HG03439 (cell line): ENCODE measurements around the gene HADHA.

Source experiments
- ATAC-seq: cut with Tn5 transposase; IDR thresholded peaks from one replicate; pipeline ENCODE4 v1.9.1; 2021; ENCODE audit warnings: mild to moderate bottlenecking, moderate library complexity; ENCODE audit not compliant: unreplicated experiment

HADHA gene

DNA sequence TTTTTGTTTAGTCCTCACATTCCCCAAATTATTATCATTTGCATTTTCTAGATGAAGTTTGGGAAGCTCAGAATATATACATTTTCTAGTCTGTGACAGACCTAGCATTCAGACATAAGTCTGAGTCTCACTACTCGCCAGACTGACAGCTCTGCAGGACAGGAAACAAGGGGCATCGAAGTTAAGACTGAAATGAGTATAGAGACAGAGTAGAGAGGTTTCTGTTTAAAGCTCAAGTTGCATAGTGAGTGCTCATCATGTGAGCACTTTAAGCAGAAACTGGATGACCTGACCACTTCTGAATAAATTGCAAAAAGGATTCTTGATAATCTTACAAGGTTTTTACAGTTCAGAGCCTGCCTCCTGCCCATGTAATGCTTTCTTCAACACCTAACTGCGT lies 1.4 kb upstream of the HADHA start:
- peak; percentile 38 for ATAC-seq

DNA sequence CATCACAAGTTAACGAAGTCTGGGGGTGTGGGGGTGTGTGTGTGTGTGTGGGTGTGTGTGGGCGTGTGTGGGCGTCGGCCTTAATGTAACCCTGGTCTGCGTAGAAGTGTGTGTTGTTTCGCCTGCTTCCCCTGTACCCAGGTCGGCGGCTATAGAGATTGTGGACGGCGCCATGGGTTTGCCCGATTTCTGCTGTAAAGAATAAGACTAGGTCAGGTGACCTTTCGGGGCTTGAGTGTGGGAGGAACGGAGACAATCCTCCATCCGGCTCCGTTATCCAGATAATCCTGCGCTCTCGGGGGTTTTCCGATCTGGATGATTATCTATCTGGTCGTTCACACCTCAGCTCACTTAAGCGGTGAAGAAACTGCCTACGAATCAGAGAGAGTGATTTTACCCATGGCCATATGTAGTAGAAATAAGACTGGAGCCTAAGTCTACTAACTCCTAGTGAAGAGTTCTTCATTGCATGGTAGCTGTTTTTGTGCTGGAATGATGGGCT lies 850 bp upstream of the HADHA start:
- peak; percentile 8 for ATAC-seq

DNA sequence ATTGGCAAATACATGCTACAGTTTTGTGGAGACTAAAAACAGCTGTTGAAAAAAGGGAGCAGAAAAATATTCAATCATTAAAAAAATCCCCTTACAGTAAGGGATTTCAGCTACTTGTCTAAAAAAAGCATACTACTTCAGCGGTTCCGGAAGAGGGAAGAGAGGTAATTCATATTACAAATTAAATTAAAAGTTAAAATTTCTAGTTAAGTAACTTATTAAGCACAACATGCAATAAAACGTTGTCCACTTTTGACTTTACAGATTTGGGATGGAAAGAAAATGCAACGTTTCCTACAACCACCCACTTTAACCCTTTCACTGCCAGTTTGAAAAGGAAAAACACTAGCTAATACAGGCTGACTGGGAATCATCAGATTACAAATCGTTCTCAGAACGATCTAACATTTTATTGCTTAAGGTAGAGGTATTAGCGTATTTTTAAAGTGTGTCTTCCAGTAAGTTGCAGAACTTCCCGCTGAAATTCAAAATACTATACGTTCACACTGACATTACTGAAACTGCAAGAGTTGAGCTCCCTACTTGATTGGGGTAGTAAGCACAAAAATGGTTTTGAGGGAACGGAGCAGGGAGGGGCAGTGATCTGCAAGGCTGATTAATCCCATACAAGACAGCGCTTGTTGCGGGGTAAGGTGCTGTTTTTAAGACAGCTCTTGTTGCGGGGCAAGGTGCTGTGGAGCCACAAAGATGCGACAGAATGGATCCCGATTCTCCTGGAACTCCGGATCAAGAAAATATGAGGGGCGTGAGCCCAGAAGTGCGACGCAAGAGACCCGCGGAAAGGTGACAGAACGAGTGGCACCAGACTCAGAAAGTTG lies 743 bp downstream of the HADHA start:
- ATAC-seq: no peak

DNA sequence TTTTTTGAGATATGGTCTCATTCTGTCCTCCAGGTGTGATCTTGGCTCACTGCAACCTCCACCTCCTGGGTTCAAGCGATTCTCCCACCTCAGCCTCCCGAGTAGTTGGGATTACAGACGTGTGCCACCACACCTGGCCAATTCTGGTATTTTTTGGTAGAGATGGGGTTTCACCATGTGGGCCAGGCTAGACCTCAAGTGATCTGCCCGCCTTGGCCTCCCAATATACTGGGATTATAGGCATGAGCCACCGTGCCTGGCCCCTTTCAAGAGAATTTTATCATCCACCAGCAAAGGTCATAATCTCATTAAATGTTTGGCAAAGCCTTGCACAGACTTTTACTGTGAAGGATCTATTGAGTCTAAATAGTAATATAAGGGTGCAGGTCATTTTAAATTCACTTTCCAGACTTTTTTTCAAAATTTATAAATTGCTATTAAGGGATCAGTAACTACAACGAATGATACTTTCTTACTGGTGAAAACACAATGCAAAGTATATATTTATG lies 2.5 kb downstream of the HADHA start:
- ATAC-seq: no peak

DNA sequence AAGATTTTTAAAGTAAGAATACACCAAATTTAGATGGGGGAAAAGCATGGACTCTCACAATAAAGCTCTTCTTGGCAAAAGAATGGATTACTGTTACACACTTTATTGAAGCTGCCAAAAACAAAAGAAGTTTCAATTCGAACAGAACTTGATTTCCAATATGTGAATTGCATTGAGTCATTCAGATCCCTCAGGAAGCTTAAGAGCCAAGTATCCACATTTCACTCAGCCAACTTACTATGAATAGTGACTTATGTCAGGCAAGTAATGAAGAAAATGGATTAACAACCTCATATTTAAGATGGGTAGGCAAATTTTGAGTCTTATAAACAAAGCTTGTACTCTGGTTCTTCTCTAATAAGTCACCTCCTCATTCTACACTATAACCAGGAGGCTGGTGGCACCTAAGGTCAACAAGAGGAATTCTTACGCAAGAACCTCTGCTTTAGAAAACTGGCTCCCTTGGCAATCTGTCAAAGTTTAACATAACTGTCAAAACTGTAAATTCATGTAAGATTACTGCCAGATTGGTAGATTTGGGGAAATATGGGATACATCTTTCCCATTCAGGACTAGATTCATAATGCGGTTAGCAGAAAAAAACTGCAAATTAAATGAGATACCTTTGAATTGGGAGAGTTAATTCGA lies 6.0 kb downstream of the HADHA start:
- no peak for ATAC-seq

DNA sequence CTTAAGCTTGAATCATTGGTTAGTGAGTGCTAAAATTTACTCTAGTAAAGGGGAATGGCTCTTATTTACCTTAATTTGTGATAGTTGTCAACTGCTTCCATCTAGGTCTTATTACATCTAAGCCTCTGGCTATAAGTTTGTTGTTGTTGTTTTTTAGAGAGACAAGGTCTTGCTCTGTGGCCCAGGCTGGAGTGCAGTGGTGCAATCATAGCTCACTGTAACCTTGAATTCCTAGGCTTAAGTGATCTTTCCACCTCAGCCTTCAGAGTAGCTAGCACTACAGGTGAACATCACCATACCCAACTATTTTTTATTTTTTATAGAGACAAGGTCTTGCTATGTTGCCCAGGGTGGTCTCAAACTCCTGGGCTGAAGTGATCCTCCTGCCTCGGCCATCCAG lies 6.6 kb downstream of the HADHA start:
- no peak for ATAC-seq

DNA sequence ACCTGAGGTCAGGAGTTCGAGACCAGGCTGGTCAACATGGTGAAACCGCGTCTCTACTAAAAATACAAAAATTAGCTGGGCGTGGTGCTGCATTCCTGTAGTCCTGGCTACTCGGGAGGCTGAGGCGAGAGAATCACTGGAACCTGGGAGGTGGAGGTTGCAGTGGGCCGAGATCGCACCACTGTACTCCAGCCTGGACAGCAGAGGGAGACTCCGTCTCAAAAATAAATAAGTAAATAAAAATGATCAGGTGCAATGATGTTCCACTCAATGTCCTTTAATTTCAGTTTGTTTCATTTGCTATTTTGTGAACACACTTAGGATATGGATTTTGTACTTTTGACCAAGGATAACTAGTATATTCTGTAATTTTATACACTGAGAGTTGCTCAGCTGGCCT lies 9.3 kb downstream of the HADHA start:
- ATAC-seq: no peak

DNA sequence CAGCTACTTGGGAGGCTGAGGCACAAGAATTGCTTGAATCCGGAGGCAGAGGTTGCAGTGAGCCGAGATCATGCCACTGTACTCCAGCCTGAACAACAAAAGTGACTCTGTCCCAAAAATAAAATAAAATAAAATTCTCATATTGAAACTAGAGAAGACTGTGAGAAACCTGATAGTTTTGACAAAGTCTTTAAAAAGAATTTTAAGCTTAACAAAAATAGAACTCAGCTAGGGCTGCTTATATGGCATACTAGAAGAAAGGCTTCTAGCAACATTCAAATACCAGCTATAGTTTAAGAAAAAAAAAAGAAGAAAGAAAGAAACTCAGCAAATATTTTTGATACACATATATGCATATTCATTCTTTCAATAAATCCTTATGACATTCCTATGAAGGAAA lies 13.6 kb downstream of the HADHA start:
- ATAC-seq: no peak

DNA sequence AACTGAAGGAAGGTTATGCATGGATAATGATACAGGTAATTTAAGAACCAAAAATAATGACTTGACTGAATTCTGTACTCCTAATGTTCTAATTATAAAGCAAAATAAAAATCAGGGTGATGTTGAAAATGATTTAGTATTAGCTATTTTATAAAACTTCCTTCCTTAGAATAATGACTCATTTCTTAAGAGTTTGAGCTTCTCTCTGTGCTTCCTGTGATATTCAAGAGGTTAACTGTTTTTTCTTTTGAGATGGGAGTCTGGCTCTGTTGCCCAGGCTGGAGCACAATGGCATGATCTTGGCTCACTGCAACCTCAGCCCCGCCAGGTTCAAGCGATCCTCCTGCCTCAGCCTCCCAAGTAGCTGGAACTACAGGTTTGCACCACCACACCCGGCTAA lies 14.8 kb downstream of the HADHA start:
- ATAC-seq: no peak

DNA sequence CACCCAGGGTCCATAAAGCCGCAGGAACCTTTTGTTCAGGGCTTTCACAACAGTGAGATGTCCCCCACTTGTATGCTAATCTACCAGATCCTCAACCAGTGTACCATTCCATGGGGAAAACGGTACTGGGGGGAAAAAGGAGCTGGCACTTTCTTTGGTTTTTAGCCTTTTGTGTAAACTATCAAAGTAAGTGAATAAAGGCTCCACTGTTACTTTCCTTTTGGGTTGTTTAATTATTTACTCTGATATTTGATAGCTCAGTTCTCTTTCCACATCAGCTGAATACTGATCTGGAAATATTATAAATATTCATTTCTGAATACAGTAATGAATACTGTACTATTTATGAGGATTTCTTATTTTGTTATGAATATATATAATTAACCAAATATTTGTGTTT lies 20.3 kb downstream of the HADHA start:
- ATAC-seq: no peak

DNA sequence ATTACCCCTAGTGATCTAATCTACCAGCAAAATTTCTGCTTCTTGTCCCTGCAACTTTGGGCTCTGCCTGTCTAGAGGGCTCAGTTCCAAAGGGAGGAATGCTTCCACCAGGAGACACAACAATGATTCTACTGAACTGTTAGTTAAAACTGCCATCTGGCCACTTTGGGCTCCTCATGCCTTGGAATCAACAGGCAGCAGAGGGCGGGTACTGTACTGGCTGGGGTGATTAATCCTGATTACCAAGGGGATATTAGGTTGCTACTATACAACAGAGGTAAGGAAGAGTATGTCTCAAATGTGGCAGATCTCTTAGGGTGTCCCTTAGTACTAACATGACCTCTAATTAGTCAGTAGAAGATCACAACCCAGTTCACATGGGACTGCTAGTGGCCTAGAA lies 21.4 kb downstream of the HADHA start:
- ATAC-seq: no peak

DNA sequence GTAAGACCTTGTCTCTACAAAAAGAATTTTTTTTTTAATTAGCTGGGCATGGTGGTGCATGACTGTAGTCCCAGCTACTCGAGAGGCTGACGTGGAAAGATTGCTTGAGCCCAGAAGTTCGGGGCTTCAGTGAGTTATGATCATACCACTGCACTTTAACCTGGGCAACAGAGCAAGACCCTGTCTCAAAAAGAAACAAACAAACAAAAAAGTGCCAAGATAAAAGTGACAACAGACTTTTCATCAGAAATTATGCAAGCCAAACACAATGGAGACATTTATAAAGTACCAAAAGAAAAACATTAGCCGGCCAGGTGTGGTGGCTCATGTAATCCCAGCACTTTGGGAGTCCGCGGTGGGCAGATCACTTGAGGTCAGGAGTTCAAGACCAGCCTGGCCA lies 26.7 kb downstream of the HADHA start:
- no peak for ATAC-seq

DNA sequence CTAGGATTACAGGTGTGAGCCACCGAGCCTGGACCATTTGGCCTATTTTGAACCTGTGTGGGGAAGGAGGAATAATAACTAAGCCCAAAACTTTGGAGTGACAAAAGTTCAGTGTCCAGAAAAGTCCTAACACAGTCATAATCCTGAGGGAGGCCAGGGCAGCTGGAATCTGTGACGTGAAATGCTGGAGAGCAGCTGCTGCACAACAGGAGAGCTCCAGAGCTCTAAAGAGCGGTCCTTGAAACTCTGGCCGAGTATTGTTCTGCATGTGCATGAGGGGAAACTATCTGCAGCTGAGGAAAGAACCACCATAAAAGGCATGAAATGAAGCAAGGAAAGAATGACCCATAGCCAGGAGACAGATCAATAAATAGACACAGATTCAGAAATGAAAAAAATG lies 27.8 kb downstream of the HADHA start:
- ATAC-seq: no peak

DNA sequence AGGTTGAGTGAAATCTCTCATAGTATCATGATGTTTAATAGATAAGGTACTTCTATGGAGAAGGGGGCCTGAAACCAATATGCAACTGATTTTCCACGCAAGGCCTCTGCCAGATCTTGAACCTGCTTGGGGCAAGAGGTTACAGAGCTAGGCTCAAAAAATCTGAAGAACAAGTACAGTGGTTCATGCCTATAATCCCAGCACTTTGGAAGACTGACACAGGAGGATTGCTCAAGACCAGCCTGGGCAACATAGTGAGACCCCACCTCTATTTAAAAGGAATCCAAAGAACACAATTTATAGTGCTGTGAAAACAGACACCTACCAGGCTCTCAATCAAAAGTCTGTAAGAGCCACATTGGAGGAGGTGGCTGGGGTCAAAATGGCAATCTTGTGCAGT lies 28.6 kb downstream of the HADHA start:
- no peak for ATAC-seq

DNA sequence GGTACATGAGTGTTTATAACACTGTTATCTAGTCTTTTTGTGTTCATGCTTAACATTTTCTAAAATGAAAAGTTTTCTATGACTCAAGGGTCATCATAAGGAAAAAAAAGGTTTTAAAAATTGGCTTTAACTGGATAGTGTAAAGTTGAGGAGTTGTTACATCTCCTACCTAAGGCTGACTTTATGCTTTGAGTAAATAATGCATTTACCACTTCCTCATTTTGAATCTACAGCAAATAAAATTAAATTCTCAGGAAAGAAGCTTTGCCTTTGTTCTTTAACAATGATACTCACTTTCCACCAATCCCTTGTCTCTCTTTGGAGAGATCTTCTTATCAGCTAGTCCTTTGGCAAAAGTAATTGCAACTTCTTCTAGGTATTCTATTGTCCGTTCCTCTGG lies 29.7 kb downstream of the HADHA start:
- ATAC-seq: no peak

DNA sequence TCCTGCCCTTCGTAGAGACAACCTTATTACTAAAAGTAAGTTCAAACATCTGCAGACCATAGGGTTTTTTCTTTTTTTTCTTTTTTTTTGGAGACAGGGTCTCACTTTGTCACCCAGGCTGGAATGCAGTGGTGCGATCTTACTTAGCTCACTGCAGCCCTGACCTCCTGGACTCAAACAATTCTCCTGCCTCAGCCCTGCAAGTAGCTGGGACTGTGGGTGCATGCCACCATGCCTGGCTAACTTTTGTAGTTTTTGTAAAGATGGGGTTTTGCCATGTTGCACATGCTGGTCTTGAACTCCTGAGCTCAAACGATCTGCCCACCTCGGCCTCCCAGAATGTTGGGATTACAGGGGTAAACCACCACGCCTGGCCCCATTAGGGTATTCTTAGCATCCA lies 32.4 kb downstream of the HADHA start:
- ATAC-seq: no peak

DNA sequence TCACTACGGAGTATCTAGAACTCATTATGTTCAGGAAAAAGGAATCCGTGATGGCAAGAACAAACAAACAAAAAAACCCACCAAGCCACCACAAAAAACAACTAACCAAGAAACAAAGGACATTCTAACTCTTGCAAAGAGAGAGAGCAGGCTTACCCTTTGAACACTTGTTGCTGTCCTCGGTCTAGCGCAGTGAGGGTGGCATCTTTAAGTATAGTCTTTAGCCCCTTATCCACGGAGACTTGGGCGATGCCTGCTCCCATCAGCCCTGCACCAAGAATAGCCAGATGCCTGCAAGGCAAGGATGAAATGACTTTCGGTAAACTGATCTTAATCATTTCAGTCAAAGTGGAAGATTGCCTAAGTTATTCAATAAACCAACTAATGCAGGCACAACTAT lies 40.5 kb downstream of the HADHA start:
- no peak for ATAC-seq

DNA sequence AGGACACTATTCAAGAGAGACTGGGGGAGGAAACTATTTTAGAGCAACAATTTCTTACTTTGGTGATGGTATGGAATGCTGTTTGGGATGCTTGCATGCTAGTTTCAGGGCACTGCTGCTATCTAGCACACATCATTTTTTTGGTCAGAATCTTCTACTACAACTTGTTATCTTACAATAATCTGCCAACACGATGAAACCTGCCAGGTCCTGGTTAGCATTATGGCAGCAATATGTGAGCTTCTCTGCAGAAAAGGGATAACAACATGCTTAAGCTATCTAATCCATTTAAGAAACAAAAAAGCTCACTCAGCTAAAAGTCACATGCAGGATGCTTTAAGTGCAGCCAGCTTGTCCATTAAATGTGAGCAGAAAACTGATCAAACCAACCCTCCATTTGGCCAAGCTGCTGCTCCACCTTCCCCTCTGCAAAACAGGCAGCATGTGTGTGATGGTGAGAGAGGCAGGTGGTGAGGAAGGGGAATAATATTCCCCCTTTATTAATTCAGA lies 41.4 kb downstream of the HADHA start:
- no peak for ATAC-seq

DNA sequence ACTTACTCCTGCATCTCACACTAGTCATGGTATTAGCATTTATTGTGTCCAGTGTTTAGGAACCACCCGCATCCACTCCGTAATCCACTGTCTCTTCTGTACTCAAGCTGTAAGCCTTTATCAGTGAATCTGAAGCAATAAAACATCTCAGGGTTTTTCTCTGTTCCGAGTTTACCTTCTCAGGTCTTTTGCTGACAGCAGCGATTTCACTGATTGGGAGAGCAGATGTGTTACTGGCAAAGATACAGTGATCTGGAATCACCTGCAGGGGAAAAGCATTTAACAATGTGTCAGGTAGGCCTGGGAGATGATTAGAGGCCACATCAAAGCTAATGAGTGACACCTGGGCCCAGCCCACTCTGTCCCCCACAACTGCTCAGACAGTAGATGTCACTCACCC lies 46.9 kb downstream of the HADHA start:
- ATAC-seq: no peak

DNA sequence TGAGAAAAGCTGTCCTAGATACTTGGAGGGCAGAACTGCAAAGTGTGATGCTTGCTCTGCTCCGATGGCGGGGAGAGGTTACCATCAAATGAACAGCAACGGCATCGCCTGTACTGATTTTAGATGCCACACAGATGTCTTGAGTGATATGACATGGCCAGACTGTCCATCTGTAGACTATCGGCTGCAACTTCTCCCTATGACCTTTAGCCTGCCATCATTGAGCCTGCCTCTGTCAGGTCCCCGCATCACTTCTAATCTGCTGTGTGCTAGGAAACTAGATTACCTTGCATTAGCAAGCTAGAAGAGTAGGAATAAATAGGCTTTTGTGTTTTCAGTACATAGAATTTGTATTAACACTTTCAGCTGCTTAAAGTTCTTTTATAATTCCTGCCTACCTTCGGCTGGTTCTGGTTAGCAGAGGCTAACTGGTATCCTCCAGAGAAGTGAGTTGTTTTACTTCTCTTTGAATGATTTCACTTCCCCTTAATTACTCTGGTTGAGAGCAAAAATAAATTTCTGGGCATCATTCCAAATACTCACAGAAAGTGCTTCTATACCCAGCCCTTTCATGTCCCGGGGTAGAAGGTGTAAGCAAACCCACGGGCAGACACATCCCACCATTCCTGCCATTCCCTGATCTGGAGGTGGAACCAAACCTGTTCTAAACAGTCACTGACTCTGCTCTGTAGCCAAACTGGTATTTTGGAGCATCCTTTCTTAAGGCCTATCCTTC lies 47.6 kb downstream of the HADHA start:
- ATAC-seq: no peak
